Smooth muscle cell (in vitro differentiated cells): ENCODE data around the gene TAS2R46. TPM values are rescaled to one million over a fixed set of nuclear protein-coding genes. Genes with fewer than 3 reads are reported as not detected.

Source experiments
- DNase-seq: peaks from one replicate; lab custom pipeline; 2025; ENCODE audit not compliant: unreplicated experiment; lab: John Stamatoyannopoulos, UW
- H2AFZ ChIP-seq: fragments of 200-600 bp; sonication (generic); 2 replicates; pipeline ENCODE4 v1.6.0; 2016; ENCODE audit warnings: antibody characterized with exemption, low read depth, mild to moderate bottlenecking
- H3F3A ChIP-seq: fragments of 200-600 bp; sonication (generic); 2 replicates; pipeline ENCODE4 v1.6.0; 2017; ENCODE audit warnings: antibody characterized with exemption, low read depth
- H3K27ac ChIP-seq: fragments of 200-600 bp; sonication (generic); 2 replicates; pipeline ENCODE4 v1.5.1; 2016; ENCODE audit warnings: low read depth, mild to moderate bottlenecking
- H3K27me3 ChIP-seq: fragments of 200-600 bp; sonication (generic); 2 replicates; pipeline ENCODE4 v1.6.1; 2016; ENCODE audit warnings: low read depth, mild to moderate bottlenecking
- H3K36me3 ChIP-seq: fragments of 200-600 bp; sonication (generic); 2 replicates; pipeline ENCODE4 v1.5.1; 2016; ENCODE audit warnings: low read depth
- H3K4me1 ChIP-seq: fragments of 200-600 bp; sonication (generic); 2 replicates; pipeline ENCODE4 v1.5.1; 2016; ENCODE audit warnings: low read depth
- H3K4me2 ChIP-seq: fragments of 200-600 bp; sonication (generic); 2 replicates; pipeline ENCODE4 v1.6.0; 2016; ENCODE audit warnings: mild to moderate bottlenecking
- H3K4me3 ChIP-seq: fragments of 200-600 bp; sonication (generic); 2 replicates; pipeline ENCODE4 v1.5.1; 2016; ENCODE audit warnings: mild to moderate bottlenecking
- H3K79me2 ChIP-seq: fragments of 200-600 bp; sonication (generic); 2 replicates; pipeline ENCODE4 v1.6.0; 2016; ENCODE audit warnings: low read depth, mild to moderate bottlenecking
- H3K9ac ChIP-seq: fragments of 200-600 bp; sonication (generic); 2 replicates; pipeline ENCODE4 v1.6.0; 2016; ENCODE audit warnings: low read depth
- H3K9me3 ChIP-seq: fragments of 200-600 bp; sonication (generic); replicated peaks from 2 replicates; pipeline ENCODE4 v1.5.1; 2016; ENCODE audit warnings: low read depth
- H4K20me1 ChIP-seq: fragments of 200-600 bp; sonication (generic); 2 replicates; pipeline ENCODE4 v1.6.0; 2016; ENCODE audit warnings: low read depth
- CTCF ChIP-seq: fragments of 200-600 bp; sonication (generic); IDR thresholded peaks from 2 replicates; pipeline ENCODE4 v1.5.1; 2017; ENCODE audit warnings: borderline replicate concordance, mild to moderate bottlenecking, antibody characterized with exemption; ENCODE audit not compliant: insufficient read depth, poor library complexity, severe bottlenecking
- WGBS: methylation state at CpG from one replicate; pipeline ENCODE4 v1.1.7; 2016; ENCODE audit warnings: low lambda C conversion rate; 5-methylcytosine and 5-hydroxymethylcytosine counted together
- polyA plus RNA-seq: library from polyadenylated mRNA; unstranded; fragments of >200 nt; fragmentation: Nextera tagmentation; extraction: Ambion mirVana; gene quantifications from 2 replicates; pipeline ENCODE4 v1.2.1, GENCODE V29; 2016
- total RNA-seq: library from RNA; depleted of rRNA; stranded (reverse); fragments of >200 nt; gene quantifications from 2 replicates; pipeline ENCODE4 v1.2.3, GENCODE V29; 2014

The TAS2R46 gene
- total and polyA plus RNA-seq, 2 experiments from 2014 or later, result 3.6 TPM; not detected in 1

GRCh38 chr12:11089246-11089645 lies 27.2 kb upstream of the TAS2R46 start:
- no peaks in the 10 kb centered on the region for H3K4me1 ChIP-seq
- H3F3A ChIP-seq, result no peaks in the 10 kb centered on the region
- no peak for DNase-seq
- no peaks in the 10 kb centered on the region for H3K27me3 ChIP-seq
- whole genome bisulfite sequencing, result 93% methylated on average over 5 of the region's 5 CpGs
- H3K9ac ChIP-seq, result no peak overlapping the region
- no peaks in the 10 kb centered on the region for H3K9me3 ChIP-seq
- no peak overlapping the region for H3K4me3 ChIP-seq
- H3K4me2 ChIP-seq, result no peak overlapping the region
- no peaks in the 10 kb centered on the region for H4K20me1 ChIP-seq
- no peak overlapping the region for H3K27ac ChIP-seq
- no peak overlapping the region for H2AFZ ChIP-seq
- H3K36me3 ChIP-seq, result no peaks in the 10 kb centered on the region
- TF ChIP-seq CTCF, result no peak
- no peaks in the 10 kb centered on the region for H3K79me2 ChIP-seq

GRCh38 chr12:11085419-11085818 lies 23.3 kb upstream of the TAS2R46 start:
- TF ChIP-seq CTCF, result no peak
- DNase-seq, result no peak
- no peak overlapping the region for H3K4me2 ChIP-seq
- 98% methylated on average over 3 of the region's 3 CpGs for WGBS
- no peak overlapping the region for H2AFZ ChIP-seq
- no peaks in the 10 kb centered on the region for H3K36me3 ChIP-seq
- H3K27me3 ChIP-seq, result no peaks in the 10 kb centered on the region
- H3K9ac ChIP-seq, result no peak overlapping the region
- H4K20me1 ChIP-seq, result no peaks in the 10 kb centered on the region
- H3K27ac ChIP-seq, result no peak overlapping the region
- H3K9me3 ChIP-seq, result no peaks in the 10 kb centered on the region
- no peak overlapping the region for H3K4me3 ChIP-seq
- no peaks in the 10 kb centered on the region for H3K4me1 ChIP-seq
- no peaks in the 10 kb centered on the region for H3K79me2 ChIP-seq
- no peaks in the 10 kb centered on the region for H3F3A ChIP-seq

- Histone ChIP-seq H3K9ac (no peak overlapping the region), H3K27ac (no peak overlapping the region), H3K4me1 (no peaks in the 10 kb centered on the region), H3K79me2 (no peaks in the 10 kb centered on the region), H3K27me3 (no peaks in the 10 kb centered on the region), H4K20me1 (no peaks in the 10 kb centered on the region), H3K4me3 (no peak overlapping the region), H3K9me3 (no peaks in the 10 kb centered on the region), H3K36me3 (no peaks in the 10 kb centered on the region), H3K4me2 (no peak overlapping the region), H2AFZ (no peak overlapping the region), H3F3A (no peaks in the 10 kb centered on the region)
- DNase-seq, result no peak
- TF ChIP-seq CTCF, result no peak
- WGBS, result 95% methylated on average over 2 of the region's 2 CpGs
Observed at GRCh38 chr12:11081987-11082386, 19.9 kb upstream of the TAS2R46 start.

GRCh38 chr12:11078246-11078645 lies 16.2 kb upstream of the TAS2R46 start:
- Histone ChIP-seq H3K9me3 (no peaks in the 10 kb centered on the region), H4K20me1 (no peaks in the 10 kb centered on the region), H3K4me1 (no peaks in the 10 kb centered on the region), H3K4me2 (no peak overlapping the region), H3K4me3 (no peak overlapping the region), H2AFZ (no peak overlapping the region), H3K79me2 (no peaks in the 10 kb centered on the region), H3F3A (no peaks in the 10 kb centered on the region), H3K36me3 (no peaks in the 10 kb centered on the region), H3K27ac (no peak overlapping the region), H3K9ac (no peak overlapping the region), H3K27me3 (no peaks in the 10 kb centered on the region)
- TF ChIP-seq CTCF, result no peak
- DNase-seq, result no peak
- 94% methylated on average over 1 of the region's 1 CpG for WGBS
